Measurements from ENCODE around the gene CARS1.
"Not testable (repeated sequence)": the region's sequence is repeated elsewhere in the genome, so short reads cannot be mapped to it uniquely, and the experiment has no call there.

Gene CARS1

GRCh38 chr11:3063876-3064275 is 6.7 kb upstream of the CARS1 start:
- not testable (repeated sequence) for DNase-seq (ENCODE audit: low read depth in 1 of 2, low spot score in 1 of 2)

DNA sequence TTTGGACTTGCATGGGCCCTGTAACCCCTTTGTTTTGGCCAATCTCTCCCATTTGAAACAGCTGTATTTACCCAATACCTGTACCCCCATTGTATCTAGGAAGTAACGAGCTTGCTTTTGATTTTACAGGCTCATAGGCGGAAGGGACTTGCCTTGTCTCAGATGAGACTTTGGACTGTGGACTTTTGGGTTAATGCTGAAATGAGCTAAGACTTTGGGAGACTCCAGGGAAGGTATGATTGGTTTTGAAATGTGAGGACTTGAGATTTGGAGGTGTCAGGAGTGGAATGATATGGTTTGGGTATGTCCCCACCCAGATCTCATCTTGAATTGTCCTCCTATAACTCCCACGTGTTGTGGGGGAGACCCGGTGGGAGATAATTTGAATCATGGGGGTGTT is 6.2 kb upstream of the CARS1 start:
- DNase-seq (ENCODE audit: low read depth in 1 of 2, low spot score in 1 of 2): not testable (repeated sequence)

- DNase-seq (ENCODE audit: low read depth in 1 of 2, low spot score in 1 of 2): no peak
Measured at GRCh38 chr11:3060436-3061025, 3.3 kb upstream of the CARS1 start.

DNA sequence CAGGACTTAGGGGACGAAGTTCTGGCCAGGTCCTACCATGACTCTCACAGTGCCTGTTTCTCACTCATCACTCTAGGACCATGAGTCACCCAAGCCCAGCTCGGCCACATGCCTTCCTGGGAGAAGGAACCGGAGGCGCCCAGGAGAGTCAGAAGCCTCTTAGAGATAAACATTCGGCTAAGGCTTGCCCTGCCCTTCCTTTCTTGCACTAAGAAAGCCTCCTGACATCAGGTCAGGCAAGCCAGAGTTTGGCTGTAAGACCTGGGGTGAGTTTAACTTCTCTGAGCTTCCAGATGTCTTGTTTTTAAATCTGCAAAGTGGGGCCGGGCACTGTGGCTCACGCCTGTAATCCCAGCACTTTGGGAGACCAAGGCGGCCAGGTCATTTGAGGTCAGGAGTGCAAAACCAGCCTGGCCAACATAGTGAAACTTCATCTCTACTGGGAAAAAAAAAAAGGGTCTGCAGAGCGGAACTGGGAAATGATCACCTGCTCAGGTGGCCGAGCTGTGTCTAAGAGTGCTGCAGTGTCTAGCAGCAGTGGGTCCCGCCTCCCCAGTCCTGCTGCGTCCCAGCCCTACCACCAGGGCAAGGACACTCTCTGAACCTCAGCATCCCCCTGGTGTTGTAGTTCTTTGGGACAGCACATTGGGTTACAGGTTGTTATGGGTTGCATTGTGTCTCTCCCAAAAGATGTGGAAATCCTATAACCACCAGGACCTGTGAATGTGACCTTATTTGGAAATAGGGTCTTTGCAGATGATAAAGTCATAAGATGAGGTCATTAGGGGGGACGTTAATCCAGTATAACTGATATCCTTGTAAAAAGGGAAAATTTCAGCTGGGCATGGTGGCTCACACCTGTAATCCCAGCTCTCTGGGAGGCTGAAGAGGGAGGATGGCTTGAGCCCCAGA is 1.8 kb upstream of the CARS1 start:
- DNase-seq (ENCODE audit: low read depth in 1 of 2, low spot score in 1 of 2): no peak

- no peak for DNase-seq (ENCODE audit: low read depth in 1 of 2, low spot score in 1 of 2)
Measured at GRCh38 chr11:3056296-3057068, 741 bp downstream of the CARS1 start.

DNA sequence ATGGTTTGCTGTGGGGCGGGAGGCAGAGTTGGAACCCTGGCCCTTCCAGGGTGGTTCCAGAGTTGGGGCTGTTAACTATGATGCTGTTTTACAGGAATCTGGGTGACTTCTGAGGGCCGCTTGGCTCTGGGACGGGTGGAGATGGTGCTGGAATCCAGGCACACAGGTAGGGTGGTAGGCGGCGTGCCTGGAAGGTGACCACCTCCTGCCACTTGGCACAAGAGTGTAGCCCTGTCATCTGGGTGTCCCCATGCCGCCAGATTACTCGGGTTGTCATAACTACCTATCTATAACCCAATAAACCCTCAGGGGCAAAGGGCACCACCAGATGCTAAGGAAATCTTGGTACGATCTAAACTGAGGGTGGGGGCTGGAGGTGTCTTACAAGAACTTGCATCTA is 1.3 kb downstream of the CARS1 start:
- no peak for DNase-seq (ENCODE audit: low read depth in 1 of 2, low spot score in 1 of 2)

GRCh38 chr11:3052567-3052966 is 4.7 kb downstream of the CARS1 start:
- DNase-seq (ENCODE audit: low read depth in 1 of 2, low spot score in 1 of 2): no peak

GRCh38 chr11:3052109-3052479 is 5.1 kb downstream of the CARS1 start:
- DNase-seq (ENCODE audit: low read depth in 1 of 2, low spot score in 1 of 2): no peak

DNA sequence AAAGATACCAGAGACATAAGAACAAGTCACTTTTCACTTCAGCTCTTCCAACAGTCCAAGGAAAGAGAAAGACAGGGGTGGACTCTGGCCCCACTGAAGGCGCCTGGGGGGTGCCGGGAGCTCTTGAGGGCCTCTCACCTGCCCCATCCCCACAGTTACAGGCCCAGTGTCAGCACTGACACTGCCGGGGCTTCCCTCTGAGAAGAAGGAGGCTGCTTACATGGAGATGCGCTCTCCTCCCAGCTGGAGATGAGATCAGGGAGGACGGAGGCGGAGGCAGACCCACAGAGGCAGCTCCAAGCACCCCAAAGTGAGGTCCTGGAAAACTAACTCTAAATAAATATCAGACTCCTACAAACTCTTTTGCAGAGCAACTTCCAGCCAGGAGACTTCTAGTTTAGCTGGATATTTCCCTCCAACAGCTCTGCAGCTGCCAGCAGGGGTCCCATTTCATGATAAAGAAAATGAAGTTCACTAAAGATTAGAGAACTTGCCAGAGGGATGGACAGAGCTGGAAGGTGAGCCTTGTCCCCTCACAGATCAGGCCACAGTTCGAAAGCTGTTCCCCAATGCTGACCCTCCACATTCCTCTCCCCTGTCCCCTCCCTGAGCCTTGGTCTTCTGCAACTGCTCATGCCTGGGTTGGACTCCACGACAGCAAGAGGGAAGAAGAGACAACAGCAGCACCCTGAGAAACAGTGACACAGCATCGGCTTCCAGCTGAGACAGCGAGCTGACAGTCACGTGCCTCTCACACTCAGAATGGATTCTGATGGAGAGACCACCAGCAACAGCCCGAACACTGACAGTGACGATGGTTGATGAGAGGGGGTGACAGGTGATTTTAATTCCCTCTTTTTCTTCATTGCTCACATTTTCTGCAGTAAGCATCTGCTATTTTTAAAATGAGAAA is 5.8 kb downstream of the CARS1 start:
- DNase-seq (ENCODE audit: low read depth in 1 of 2, low spot score in 1 of 2): no peak

DNA sequence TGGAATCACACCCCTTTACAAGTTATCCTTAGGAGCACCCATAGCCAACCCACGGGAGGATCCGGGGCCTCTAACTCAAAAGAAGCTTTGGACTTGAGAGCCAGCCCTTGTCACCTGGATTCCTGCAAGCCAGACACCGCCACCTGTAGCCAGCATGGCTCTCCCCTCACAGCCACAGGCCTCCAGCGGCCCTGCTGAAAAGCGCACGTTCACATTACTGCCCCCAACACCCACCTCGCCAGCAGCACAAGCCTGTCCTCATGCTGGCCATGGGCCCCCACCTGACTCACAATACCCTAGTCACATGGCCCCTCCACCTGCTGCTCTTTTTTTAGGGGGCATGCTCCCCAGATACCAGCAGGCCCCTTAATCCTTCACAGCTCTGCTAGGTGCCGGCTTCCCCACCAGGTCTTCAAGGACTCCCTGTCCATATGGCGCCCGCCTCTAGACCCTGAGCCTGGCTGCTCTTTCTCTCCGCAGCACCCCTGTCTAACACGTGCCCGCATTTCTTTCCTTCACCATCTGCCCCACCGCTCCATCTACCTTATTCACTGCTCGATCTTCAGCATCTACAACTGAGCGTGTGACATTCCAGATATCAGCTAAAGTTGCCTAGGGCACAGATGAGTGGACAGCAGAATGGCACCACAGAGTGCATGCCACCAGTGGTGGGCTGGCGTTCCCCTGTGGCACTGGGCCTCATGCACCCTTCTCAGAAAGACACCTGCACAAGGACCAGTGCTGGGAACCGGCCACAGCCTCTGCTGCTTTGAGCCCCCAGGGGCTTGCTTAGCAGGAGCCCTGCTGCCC is 6.6 kb downstream of the CARS1 start:
- no peak for DNase-seq (ENCODE audit: low read depth in 1 of 2, low spot score in 1 of 2)

DNA sequence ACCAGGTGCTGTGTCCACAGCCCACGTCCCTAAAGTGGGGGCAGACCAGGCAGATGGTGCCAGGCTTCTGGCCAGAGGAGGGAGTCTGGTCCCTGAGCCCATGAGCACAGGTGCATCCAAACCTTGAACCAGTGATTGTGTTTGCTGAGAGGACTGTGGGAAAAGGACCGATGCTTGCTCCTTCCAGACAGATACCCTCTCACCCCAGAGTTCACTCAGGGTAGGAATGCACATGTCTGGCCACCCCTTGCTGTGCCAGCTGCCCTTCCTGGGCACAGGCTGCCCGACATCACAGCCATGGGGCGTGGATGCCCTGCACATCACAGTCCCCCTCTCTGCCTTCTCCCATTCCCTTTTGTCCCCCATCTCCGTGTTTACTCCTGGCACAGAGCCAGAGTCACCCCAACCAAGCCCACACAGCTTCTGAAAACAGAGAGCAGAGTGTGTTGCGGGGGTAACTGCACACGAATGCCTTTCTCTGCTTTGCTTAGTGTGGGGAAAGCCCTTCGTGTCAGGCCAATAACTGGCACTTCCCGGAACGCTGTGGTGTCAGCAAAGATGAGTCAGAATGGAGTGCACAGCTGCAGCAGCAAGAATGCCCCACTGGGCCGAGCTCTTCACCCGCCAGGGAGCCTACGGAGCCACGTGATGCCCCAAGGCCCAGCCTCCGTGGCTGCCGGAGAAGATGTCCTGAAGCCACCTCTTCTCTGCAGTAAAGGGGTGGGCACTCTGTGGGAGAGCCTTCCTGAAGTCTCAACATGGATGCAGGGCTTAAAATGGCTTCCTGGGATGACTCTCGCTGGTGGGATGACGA is 7.6 kb downstream of the CARS1 start:
- peak; percentile 21 to 55 for DNase-seq (ENCODE audit: low read depth in 1 of 2, low spot score in 1 of 2)

DNA sequence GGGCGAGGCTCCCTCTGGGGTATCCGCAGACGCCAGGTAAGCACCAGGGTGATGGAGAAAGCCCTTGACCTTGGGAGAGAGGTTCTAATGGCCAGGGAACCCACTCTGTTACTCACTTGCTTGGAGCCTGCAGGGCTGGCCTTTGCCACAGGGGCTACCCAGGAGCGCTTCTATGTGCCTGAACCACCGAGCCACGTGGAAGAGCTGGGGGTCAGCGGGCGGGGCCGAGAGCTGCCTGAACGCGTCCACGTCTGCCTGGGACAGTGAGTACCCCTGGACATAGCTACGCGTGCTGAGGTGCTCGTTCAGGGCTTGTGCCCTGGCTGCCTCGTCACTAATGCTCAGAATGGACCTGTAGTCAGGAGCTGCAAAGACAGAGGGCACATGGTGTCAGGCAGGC is 9.6 kb downstream of the CARS1 start:
- no peak for DNase-seq (ENCODE audit: low read depth in 1 of 2, low spot score in 1 of 2)

DNA sequence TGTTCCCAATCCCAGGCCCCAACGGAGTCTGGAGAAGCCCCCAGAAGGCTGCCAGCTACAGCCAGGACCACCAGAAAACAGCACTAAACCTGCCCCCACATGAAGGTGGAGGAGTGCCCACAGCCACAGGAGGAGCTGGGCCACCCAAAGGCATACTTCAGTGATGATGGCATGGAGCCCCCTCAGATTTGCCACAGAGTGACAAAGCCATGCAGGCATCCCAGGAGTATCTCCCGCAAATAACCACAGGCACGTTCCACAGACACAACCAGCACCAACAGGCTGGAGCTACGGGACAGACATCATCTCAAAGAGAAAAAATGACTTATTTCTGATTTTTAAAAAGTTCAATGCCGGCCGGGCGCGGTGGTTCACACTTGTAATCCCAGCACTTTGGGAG is 10.6 kb downstream of the CARS1 start:
- no peak for DNase-seq (ENCODE audit: low read depth in 1 of 2, low spot score in 1 of 2)

DNA sequence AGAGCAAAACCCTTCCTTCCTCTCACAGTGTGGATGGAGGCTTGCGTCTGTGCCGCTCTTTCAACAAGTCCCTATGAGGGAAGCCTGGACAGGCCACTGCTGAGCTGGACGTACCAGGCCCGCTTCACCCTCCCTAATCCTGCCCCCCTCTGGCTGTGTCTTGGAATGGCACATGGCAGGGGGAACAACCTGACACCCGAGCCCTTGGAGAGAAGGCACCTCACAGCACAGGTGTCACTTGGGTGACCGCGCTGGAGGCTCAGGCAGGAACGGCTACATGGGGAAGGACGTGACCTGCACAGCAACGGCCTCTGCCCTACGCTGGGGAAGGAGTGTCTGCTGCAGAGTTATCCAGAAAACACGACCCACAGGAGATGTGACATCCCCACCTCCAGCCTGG is 11.0 kb downstream of the CARS1 start:
- no peak for DNase-seq (ENCODE audit: low read depth in 1 of 2, low spot score in 1 of 2)

DNA sequence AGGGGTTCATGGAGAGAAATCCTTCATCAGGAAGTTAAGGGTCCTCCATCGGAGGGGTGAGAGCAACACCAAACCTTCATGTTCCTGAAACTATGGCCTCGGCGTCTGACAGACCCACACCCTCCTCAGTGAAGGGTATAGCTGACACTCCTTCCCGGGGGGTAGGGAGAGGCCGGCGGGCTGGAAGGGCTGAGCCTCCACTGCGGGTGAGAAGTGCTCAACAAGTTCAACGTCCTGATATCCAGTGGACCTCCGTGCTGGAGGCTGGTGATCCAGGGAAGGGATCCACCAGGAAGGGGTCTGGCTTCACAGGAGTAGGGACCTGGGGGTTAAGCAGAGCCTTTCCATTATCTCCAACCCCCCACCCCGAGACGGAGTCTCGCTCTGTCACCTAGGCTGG is 12.3 kb downstream of the CARS1 start:
- no peak for DNase-seq (ENCODE audit: low read depth in 1 of 2, low spot score in 1 of 2)

GRCh38 chr11:3044004-3044403 is 13.2 kb downstream of the CARS1 start:
- DNase-seq (ENCODE audit: low read depth in 1 of 2, low spot score in 1 of 2): no peak

- DNase-seq (ENCODE audit: low read depth in 1 of 2, low spot score in 1 of 2): no peak
Measured at GRCh38 chr11:3043315-3043871, 13.8 kb downstream of the CARS1 start.

GRCh38 chr11:3042496-3043314 is 14.5 kb downstream of the CARS1 start:
- no peak for DNase-seq (ENCODE audit: low read depth in 1 of 2, low spot score in 1 of 2)
